Measurements from ENCODE around the gene CALD1.

DNA sequence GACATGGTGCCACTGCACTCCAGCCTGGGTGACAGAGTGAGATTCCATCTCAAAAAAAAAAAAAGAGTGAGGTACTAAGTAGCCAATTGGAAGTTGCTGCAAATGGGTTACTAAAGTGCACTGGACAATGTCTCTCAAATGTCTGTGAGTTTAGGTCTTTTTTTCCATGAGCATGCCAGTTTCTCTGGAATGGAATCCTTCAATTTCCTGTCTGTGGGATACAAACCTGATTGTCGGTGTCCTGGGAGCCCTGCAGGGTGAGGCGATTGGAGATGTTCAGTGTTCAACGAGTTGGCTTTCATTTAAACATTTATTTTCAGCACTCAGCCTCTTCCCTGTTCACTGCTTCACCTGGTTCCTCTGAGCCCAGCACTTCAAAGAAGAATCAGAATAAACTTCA lies 5.3 kb upstream of the CALD1 start:
- TF ChIP-seq, protein P1, sequence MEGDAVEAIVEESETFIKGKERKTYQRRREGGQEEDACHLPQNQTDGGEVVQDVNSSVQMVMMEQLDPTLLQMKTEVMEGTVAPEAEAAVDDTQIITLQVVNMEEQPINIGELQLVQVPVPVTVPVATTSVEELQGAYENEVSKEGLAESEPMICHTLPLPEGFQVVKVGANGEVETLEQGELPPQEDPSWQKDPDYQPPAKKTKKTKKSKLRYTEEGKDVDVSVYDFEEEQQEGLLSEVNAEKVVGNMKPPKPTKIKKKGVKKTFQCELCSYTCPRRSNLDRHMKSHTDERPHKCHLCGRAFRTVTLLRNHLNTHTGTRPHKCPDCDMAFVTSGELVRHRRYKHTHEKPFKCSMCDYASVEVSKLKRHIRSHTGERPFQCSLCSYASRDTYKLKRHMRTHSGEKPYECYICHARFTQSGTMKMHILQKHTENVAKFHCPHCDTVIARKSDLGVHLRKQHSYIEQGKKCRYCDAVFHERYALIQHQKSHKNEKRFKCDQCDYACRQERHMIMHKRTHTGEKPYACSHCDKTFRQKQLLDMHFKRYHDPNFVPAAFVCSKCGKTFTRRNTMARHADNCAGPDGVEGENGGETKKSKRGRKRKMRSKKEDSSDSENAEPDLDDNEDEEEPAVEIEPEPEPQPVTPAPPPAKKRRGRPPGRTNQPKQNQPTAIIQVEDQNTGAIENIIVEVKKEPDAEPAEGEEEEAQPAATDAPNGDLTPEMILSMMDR (IDR thresholded peaks at IDR 0.05), result no peak
- no peak for TF ChIP-seq POLR2A (IDR thresholded peaks at IDR 0.05)
